ENCODE measurements around the gene IL1RL2. TPM values are rescaled to one million over a fixed set of nuclear protein-coding genes. Genes with fewer than 3 reads are reported as not detected.

The IL1RL2 gene
- total RNA-seq, 1 donor from 2014 or later, result 5.2 TPM

- intact Hi-C loops (cut with DNase I), result no loop called here
- Histone ChIP-seq H3K9me3 (no peaks in the 10 kb centered on the region), H3K27me3 (no peaks in the 10 kb centered on the region), H3K4me1 (no peaks in the 10 kb centered on the region), H3K4me3 (no peak overlapping the region), H3K36me3 (no peaks in the 10 kb centered on the region), H3K27ac (no peak overlapping the region)
- DNase-seq (ENCODE audit: extremely low spot score in 2 of 2), result no peak
- TF ChIP-seq POLR2A (IDR thresholded peaks at IDR 0.05) (no peak), CTCF (IDR thresholded peaks at IDR 0.05) (no peak), POLR2AphosphoS5 (IDR thresholded peaks at IDR 0.05; ENCODE audit: insufficient read depth in 1 of 2, low read depth in 1 of 2) (no peak)
Measured at GRCh38 chr2:102277202-102277700, 90.4 kb downstream of the IL1RL2 start.

- H3K27me3 ChIP-seq, result no peaks in the 10 kb centered on the region
- no peak overlapping the region for H3K4me3 ChIP-seq
- TF ChIP-seq POLR2AphosphoS5 (IDR thresholded peaks at IDR 0.05; ENCODE audit: insufficient read depth in 1 of 2, low read depth in 1 of 2), result no peak
- no peak for TF ChIP-seq CTCF (IDR thresholded peaks at IDR 0.05)
- no peak for TF ChIP-seq POLR2A (IDR thresholded peaks at IDR 0.05)
- H3K36me3 ChIP-seq, result no peaks in the 10 kb centered on the region
- H3K9me3 ChIP-seq, result no peaks in the 10 kb centered on the region
- intact Hi-C loops (cut with DNase I), result no loop called here
- H3K4me1 ChIP-seq, result no peaks in the 10 kb centered on the region
- no peak overlapping the region for H3K27ac ChIP-seq
- DNase-seq (ENCODE audit: extremely low spot score in 2 of 2), result no peak
Measured at GRCh38 chr2:102278720-102279390, 92.0 kb downstream of the IL1RL2 start.

- no peaks in the 10 kb centered on the region for H3K27me3 ChIP-seq
- H3K36me3 ChIP-seq, result no peaks in the 10 kb centered on the region
- H3K4me1 ChIP-seq, result no peaks in the 10 kb centered on the region
- H3K27ac ChIP-seq, result no peak overlapping the region
- TF ChIP-seq POLR2AphosphoS5 (IDR thresholded peaks at IDR 0.05; ENCODE audit: insufficient read depth in 1 of 2, low read depth in 1 of 2) (no peak), CTCF (IDR thresholded peaks at IDR 0.05) (no peak), POLR2A (IDR thresholded peaks at IDR 0.05) (no peak)
- intact Hi-C loops (cut with DNase I), result no loop called here
- H3K9me3 ChIP-seq, result no peaks in the 10 kb centered on the region
- no peak overlapping the region for H3K4me3 ChIP-seq
- DNase-seq (ENCODE audit: extremely low spot score in 2 of 2), result no peak
Measured at GRCh38 chr2:102279391-102279735, 92.5 kb downstream of the IL1RL2 start.

- DNase-seq (ENCODE audit: extremely low spot score in 2 of 2), result no peak
- Histone ChIP-seq H3K27me3 (no peaks in the 10 kb centered on the region), H3K9me3 (no peaks in the 10 kb centered on the region), H3K36me3 (no peaks in the 10 kb centered on the region), H3K4me3 (no peak overlapping the region), H3K27ac (no peak overlapping the region), H3K4me1 (no peaks in the 10 kb centered on the region)
- intact Hi-C loops (cut with DNase I), result no loop called here
- TF ChIP-seq POLR2AphosphoS5 (IDR thresholded peaks at IDR 0.05; ENCODE audit: insufficient read depth in 1 of 2, low read depth in 1 of 2) (no peak), CTCF (IDR thresholded peaks at IDR 0.05) (no peak), POLR2A (IDR thresholded peaks at IDR 0.05) (no peak)
Measured at GRCh38 chr2:102282678-102283091, 95.9 kb downstream of the IL1RL2 start.

- Histone ChIP-seq H3K4me1 (no peaks in the 10 kb centered on the region), H3K36me3 (no peaks in the 10 kb centered on the region), H3K27me3 (no peaks in the 10 kb centered on the region), H3K4me3 (no peak overlapping the region), H3K9me3 (no peaks in the 10 kb centered on the region), H3K27ac (no peak overlapping the region)
- intact Hi-C loops (cut with DNase I), result no loop called here
- no peak for DNase-seq (ENCODE audit: extremely low spot score in 2 of 2)
- TF ChIP-seq POLR2AphosphoS5 (IDR thresholded peaks at IDR 0.05; ENCODE audit: insufficient read depth in 1 of 2, low read depth in 1 of 2) (no peak), POLR2A (IDR thresholded peaks at IDR 0.05) (no peak), CTCF (IDR thresholded peaks at IDR 0.05) (no peak)
Measured at GRCh38 chr2:102283996-102284395, 97.2 kb downstream of the IL1RL2 start.
